SW480 (cell line): ENCODE data around the gene ATP2A2.
"Not testable (repeated sequence)": the region's sequence is repeated elsewhere in the genome, so short reads cannot be mapped to it uniquely, and the experiment has no call there.

Source experiments
- DNase-seq: peaks from one replicate; pipeline ENCODE4 v3.0.0-alpha.2; 2016; ENCODE audit warnings: low spot score

Gene ATP2A2

GRCh38 chr12:110301065-110301806, 20.2 kb downstream of the ATP2A2 start:
- DNase-seq = no peak

GRCh38 chr12:110304061-110304551, 23.1 kb downstream of the ATP2A2 start:
- no peak for DNase-seq

- no peak for DNase-seq
These were observed 26.3 kb downstream of the ATP2A2 start for GRCh38 chr12:110307372-110307771.

- DNase-seq = no peak
These were observed 29.7 kb downstream of the ATP2A2 start for GRCh38 chr12:110310763-110311162.

GRCh38 chr12:110311903-110312302, 30.9 kb downstream of the ATP2A2 start:
- DNase-seq = no peak

GRCh38 chr12:110312581-110313360, 31.7 kb downstream of the ATP2A2 start:
- no peak for DNase-seq

GRCh38 chr12:110314308-110314707, 33.3 kb downstream of the ATP2A2 start:
- DNase-seq = no peak

- no peak for DNase-seq
These were observed 35.8 kb downstream of the ATP2A2 start for GRCh38 chr12:110316861-110317260.

GRCh38 chr12:110317911-110318310, 36.9 kb downstream of the ATP2A2 start:
- no peak for DNase-seq

GRCh38 chr12:110320550-110320949, 39.5 kb downstream of the ATP2A2 start:
- no peak for DNase-seq

- no peak for DNase-seq
These were observed 48.7 kb downstream of the ATP2A2 start for GRCh38 chr12:110329710-110330109.

GRCh38 chr12:110330124-110330523, 49.1 kb downstream of the ATP2A2 start:
- DNase-seq = no peak

- DNase-seq = no peak
These were observed 49.5 kb downstream of the ATP2A2 start for GRCh38 chr12:110330544-110330943.

- DNase-seq = no peak
These were observed 52.2 kb downstream of the ATP2A2 start for GRCh38 chr12:110333201-110333600.

GRCh38 chr12:110335481-110336045, 54.5 kb downstream of the ATP2A2 start:
- DNase-seq = no peak

GRCh38 chr12:110337912-110338710, 57.1 kb downstream of the ATP2A2 start:
- DNase-seq = no peak

- no peak for DNase-seq
These were observed 57.7 kb downstream of the ATP2A2 start for GRCh38 chr12:110338754-110339153.

GRCh38 chr12:110339184-110339952, 58.3 kb downstream of the ATP2A2 start:
- DNase-seq = no peak

GRCh38 chr12:110340261-110340660, 59.2 kb downstream of the ATP2A2 start:
- not testable (repeated sequence) for DNase-seq

GRCh38 chr12:110340706-110341105, 59.7 kb downstream of the ATP2A2 start:
- DNase-seq = no peak

- no peak for DNase-seq
These were observed 61.1 kb downstream of the ATP2A2 start for GRCh38 chr12:110342157-110342556.
